ENCODE data around the gene EEF1AKMT2.
A peak's percentile ranks its signal among the peaks of the same experiment; 100 is the strongest.

The EEF1AKMT2 gene

DNA sequence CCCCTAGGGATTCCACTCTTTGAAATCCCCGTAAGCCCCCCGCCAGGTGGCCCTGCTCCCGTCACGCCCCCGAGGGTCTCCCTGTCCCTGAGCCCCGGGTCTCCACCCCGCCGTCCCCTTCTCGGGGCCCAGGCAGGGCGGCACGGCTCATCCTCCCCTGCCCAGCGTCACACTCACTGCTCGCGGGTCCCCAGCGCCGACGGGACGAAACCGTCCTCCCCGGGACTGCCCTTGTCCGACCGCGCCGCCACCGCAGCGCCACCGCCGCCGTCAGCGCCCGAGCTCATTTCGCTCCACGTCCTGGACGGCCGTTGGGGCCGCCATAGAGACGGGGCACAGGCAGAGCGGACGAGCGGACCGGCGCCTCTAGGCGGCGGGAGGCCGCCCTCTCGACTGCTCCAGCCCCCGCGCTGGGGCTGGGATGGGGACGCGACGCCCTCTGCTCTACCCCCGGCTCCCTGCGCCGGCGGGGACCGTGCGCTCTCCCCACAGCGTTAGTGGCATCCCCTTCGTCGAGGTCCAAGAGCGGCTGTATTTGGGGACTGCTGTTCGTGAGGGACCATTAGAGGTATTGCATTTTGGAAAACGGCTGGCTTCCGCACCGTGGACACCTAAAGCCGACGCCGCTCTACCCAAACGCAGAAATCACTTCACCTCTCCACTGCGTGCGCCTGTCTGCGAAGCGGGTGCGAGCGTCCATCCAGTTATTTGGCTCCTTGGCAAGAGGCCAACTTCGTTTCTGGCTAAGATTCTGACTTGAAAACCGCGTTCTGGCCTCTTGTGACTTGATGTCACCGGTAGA is at the start of gene EEF1AKMT2:
EEF1AKMT2 (minus strand) TSS at position 341 of the 802 bp plus-strand sequence; CDS start at position 287, 54 bp downstream.
- DNase-seq (ENCODE audit: extremely low read depth, low read depth) = peak; percentile 42
- TF ChIP-seq, protein P1, sequence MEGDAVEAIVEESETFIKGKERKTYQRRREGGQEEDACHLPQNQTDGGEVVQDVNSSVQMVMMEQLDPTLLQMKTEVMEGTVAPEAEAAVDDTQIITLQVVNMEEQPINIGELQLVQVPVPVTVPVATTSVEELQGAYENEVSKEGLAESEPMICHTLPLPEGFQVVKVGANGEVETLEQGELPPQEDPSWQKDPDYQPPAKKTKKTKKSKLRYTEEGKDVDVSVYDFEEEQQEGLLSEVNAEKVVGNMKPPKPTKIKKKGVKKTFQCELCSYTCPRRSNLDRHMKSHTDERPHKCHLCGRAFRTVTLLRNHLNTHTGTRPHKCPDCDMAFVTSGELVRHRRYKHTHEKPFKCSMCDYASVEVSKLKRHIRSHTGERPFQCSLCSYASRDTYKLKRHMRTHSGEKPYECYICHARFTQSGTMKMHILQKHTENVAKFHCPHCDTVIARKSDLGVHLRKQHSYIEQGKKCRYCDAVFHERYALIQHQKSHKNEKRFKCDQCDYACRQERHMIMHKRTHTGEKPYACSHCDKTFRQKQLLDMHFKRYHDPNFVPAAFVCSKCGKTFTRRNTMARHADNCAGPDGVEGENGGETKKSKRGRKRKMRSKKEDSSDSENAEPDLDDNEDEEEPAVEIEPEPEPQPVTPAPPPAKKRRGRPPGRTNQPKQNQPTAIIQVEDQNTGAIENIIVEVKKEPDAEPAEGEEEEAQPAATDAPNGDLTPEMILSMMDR (IDR thresholded peaks at IDR 0.05; ENCODE audit: low read depth, low read length, missing control alignments) = no peak
- peak within 1 kb of the TSS; percentile 83 for H3K4me3 ChIP-seq (replicated peaks; ENCODE audit: low read depth, low read length)

DNA sequence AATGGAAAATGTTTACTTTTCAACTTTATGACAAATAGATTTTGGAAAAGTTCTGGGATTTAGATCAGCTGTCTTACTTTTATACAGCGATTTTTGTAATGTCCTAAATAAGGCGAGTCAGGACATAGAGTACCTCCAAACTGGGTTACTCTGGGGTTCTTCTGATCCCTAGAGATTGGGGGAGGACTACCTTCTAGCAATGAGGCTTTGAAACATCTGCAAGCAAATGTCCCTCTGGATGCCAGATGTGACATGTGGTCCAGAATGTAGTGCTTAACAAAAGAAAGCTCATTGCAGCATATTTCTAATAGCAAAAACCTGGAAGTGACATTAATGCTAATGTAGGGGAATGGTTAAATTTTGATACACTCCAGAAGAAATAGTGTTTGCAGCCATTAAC is 46.0 kb upstream of the EEF1AKMT2 start:
- peak; percentile 41 for DNase-seq (ENCODE audit: extremely low read depth, low read depth)
- TF ChIP-seq, protein P1 (IDR thresholded peaks at IDR 0.05; ENCODE audit: low read depth, low read length, missing control alignments) = no peak
- H3K4me3 ChIP-seq (replicated peaks; ENCODE audit: low read depth, low read length) = no peak overlapping the region

DNA sequence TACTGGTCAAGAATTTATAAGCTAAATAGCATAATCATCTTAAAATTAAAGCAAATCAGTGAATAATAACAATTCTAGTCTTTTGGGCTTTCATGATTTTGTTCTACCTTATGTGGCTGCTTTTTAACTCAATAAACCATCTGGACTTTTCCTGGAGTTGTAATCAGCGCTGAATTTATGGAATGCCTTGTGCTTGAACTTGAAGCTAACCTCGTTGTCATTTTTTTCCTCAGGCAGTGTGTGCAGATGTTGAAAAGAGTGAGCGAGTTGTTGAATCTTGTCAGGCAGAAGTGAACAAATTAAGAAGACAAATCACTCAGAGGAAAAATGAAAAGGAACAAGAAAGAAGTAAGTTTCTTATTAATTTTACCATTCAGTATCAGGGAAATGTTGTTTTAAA is 39.4 kb upstream of the EEF1AKMT2 start:
- TF ChIP-seq, protein P1 (IDR thresholded peaks at IDR 0.05; ENCODE audit: low read depth, low read length, missing control alignments) = no peak
- DNase-seq (ENCODE audit: extremely low read depth, low read depth) = no peak
- no peak overlapping the region for H3K4me3 ChIP-seq (replicated peaks; ENCODE audit: low read depth, low read length)

DNA sequence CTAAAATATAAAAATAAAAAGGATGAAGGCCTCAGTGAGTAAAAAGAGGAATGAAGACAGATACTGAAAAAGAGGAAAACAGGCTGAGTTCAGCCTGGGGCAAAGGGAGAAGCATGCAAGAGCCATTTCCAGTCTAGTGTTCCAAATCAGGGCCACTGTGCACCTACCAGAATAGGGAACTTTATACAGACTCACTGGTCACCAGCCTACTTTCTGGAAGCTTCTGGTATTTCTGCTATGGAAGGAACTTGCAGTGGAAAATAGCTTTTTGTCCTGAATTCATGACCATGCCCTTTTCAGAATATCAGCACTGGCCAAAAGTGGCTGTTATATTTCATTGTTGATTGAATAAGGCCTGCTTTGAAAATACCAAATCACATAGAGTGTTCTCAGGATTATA is 38.8 kb upstream of the EEF1AKMT2 start:
- no peak overlapping the region for H3K4me3 ChIP-seq (replicated peaks; ENCODE audit: low read depth, low read length)
- TF ChIP-seq, protein P1 (IDR thresholded peaks at IDR 0.05; ENCODE audit: low read depth, low read length, missing control alignments) = no peak
- no peak for DNase-seq (ENCODE audit: extremely low read depth, low read depth)

DNA sequence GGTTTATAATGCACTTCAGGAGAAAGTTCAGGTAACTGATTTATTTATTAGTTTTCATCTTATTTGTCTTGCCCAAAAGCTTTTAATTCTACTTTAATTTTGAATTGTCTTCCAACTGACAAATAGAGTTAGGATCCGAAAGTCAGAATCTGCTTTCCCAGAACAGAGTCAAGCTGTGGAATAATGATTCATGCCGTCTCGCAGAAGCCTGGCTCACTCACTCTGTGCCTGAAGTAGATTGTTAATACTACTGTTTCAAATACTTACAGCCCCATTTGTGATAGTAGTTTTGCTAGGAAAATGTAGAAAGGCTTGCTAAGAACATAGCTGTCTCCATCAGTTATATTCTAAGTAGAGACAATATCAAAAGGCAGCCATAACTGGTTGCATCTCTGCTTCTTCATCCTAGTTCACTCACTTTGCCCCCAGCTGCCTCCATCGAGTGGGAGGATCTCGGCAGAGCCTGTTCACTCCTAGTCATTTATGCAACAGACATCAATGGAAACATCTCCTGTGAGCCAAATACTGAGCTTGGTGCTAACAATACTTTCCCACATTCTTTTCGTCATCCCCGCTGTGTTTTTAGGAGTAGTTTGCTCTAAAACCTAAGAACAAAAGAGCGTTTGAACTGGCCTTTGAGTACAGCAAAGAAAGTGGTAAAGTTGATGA is 37.9 kb upstream of the EEF1AKMT2 start:
- DNase-seq (ENCODE audit: extremely low read depth, low read depth) = no peak
- TF ChIP-seq, protein P1 (IDR thresholded peaks at IDR 0.05; ENCODE audit: low read depth, low read length, missing control alignments) = no peak
- no peak overlapping the region for H3K4me3 ChIP-seq (replicated peaks; ENCODE audit: low read depth, low read length)

DNA sequence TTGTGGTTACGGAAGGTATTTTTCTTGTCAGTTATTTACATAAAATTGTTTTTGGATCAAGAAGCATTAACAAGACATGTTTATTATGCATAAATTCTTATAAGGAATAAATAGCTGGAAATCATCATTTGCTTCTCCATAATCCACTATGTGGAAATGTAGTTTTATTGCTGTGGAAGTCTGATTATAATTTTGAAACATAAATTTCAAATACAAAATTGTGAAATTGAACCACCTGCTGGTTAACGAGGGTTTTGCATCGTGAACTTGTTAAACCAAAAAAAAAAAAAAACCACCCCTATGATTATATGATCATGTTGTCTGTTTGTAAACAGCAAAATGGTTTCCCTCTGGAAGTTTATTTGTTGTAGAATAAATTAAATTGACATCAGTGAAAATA is 35.8 kb upstream of the EEF1AKMT2 start:
- DNase-seq (ENCODE audit: extremely low read depth, low read depth) = no peak
- TF ChIP-seq, protein P1 (IDR thresholded peaks at IDR 0.05; ENCODE audit: low read depth, low read length, missing control alignments) = peak; percentile 20
- H3K4me3 ChIP-seq (replicated peaks; ENCODE audit: low read depth, low read length) = no peak overlapping the region

Data from HFF-Myc (cell line).